Mononuclear cell (primary cell): ENCODE data around the gene SCG3. TPM values are rescaled to one million over a fixed set of nuclear protein-coding genes. Genes with fewer than 3 reads are reported as not detected.

Experiments used
- H3K27me3 ChIP-seq: 2 replicates; pipeline ENCODE4 v1.6.0; 2011; ENCODE audit warnings: low read length, control low read depth; ENCODE audit not compliant: insufficient read depth
- H3K4me1 ChIP-seq: 2 replicates; pipeline ENCODE4 v1.5.1; 2011; ENCODE audit warnings: mild to moderate bottlenecking, low read length, control low read depth; ENCODE audit not compliant: insufficient read depth
- H3K4me3 ChIP-seq: 2 replicates; pipeline ENCODE4 v1.5.1; 2011; ENCODE audit warnings: mild to moderate bottlenecking, low read length, moderate library complexity
- H3K9me3 ChIP-seq: 2 replicates; pipeline ENCODE4 v1.5.1; 2011; ENCODE audit warnings: low read depth, mild to moderate bottlenecking, control low read depth, low read length
- total RNA-seq: library from RNA; depleted of rRNA; stranded (reverse); fragments of >200 nt; gene quantifications from one replicate; pipeline ENCODE4 v1.2.3, GENCODE V29; 2012

The SCG3 gene
- total RNA-seq, 1 donor = not detected

- H3K27me3 ChIP-seq = peaks cover 5% of the 10 kb centered on the region
- H3K9me3 ChIP-seq = no peaks in the 10 kb centered on the region
- H3K4me1 ChIP-seq = no peaks in the 10 kb centered on the region
- H3K4me3 ChIP-seq = no peak overlapping the region
These were observed 25.8 kb downstream of the SCG3 start for GRCh38 chr15:51706926-51707608.

- Histone ChIP-seq H3K9me3 (no peaks in the 10 kb centered on the region), H3K4me3 (no peak overlapping the region), H3K4me1 (no peaks in the 10 kb centered on the region), H3K27me3 (peaks cover 5% of the 10 kb centered on the region)
These were observed 26.7 kb downstream of the SCG3 start for GRCh38 chr15:51708013-51708412.

GRCh38 chr15:51709031-51709430, 27.7 kb downstream of the SCG3 start:
- H3K27me3 ChIP-seq = no peaks in the 10 kb centered on the region
- no peak overlapping the region for H3K4me3 ChIP-seq
- no peaks in the 10 kb centered on the region for H3K4me1 ChIP-seq
- no peaks in the 10 kb centered on the region for H3K9me3 ChIP-seq

GRCh38 chr15:51714162-51714561, 32.9 kb downstream of the SCG3 start:
- no peaks in the 10 kb centered on the region for H3K9me3 ChIP-seq
- H3K27me3 ChIP-seq = no peaks in the 10 kb centered on the region
- no peaks in the 10 kb centered on the region for H3K4me1 ChIP-seq
- no peak overlapping the region for H3K4me3 ChIP-seq

GRCh38 chr15:51714911-51715310, 33.6 kb downstream of the SCG3 start:
- Histone ChIP-seq H3K9me3 (no peaks in the 10 kb centered on the region), H3K4me3 (no peak overlapping the region), H3K4me1 (no peaks in the 10 kb centered on the region), H3K27me3 (no peaks in the 10 kb centered on the region)

- no peaks in the 10 kb centered on the region for H3K9me3 ChIP-seq
- no peaks in the 10 kb centered on the region for H3K4me1 ChIP-seq
- no peaks in the 10 kb centered on the region for H3K27me3 ChIP-seq
- no peak overlapping the region for H3K4me3 ChIP-seq
These were observed 36.9 kb downstream of the SCG3 start for GRCh38 chr15:51718219-51718618.

- no peaks in the 10 kb centered on the region for H3K9me3 ChIP-seq
- H3K4me1 ChIP-seq = no peaks in the 10 kb centered on the region
- no peak overlapping the region for H3K4me3 ChIP-seq
- H3K27me3 ChIP-seq = no peaks in the 10 kb centered on the region
These were observed 37.4 kb downstream of the SCG3 start for GRCh38 chr15:51718746-51719145.

- Histone ChIP-seq H3K9me3 (no peaks in the 10 kb centered on the region), H3K27me3 (no peaks in the 10 kb centered on the region), H3K4me1 (peaks cover 3% of the 10 kb centered on the region), H3K4me3 (no peak overlapping the region)
These were observed 39.1 kb downstream of the SCG3 start for GRCh38 chr15:51720201-51720995.

- no peaks in the 10 kb centered on the region for H3K27me3 ChIP-seq
- H3K4me3 ChIP-seq = no peak overlapping the region
- no peaks in the 10 kb centered on the region for H3K9me3 ChIP-seq
- H3K4me1 ChIP-seq = peaks cover 9% of the 10 kb centered on the region
These were observed 40.1 kb downstream of the SCG3 start for GRCh38 chr15:51721199-51721960.

- no peak overlapping the region for H3K4me3 ChIP-seq
- H3K9me3 ChIP-seq = no peaks in the 10 kb centered on the region
- no peaks in the 10 kb centered on the region for H3K27me3 ChIP-seq
- H3K4me1 ChIP-seq = peaks cover 29% of the 10 kb centered on the region
These were observed 42.9 kb downstream of the SCG3 start for GRCh38 chr15:51724199-51724598.

- H3K9me3 ChIP-seq = no peaks in the 10 kb centered on the region
These were observed 43.4 kb downstream of the SCG3 start for GRCh38 chr15:51724673-51725072.

GRCh38 chr15:51726302-51727073, 45.2 kb downstream of the SCG3 start:
- Histone ChIP-seq H3K4me3 (no peak overlapping the region), H3K4me1 (peaks cover 52% of the 10 kb centered on the region), H3K9me3 (no peaks in the 10 kb centered on the region), H3K27me3 (no peaks in the 10 kb centered on the region)

More at GRCh38 chr15:51724673-51725072, 43.4 kb downstream of the SCG3 start:
- H3K4me3 ChIP-seq = no peak overlapping the region
- no peaks in the 10 kb centered on the region for H3K27me3 ChIP-seq
- peaks cover 34% of the 10 kb centered on the region for H3K4me1 ChIP-seq

GRCh38 chr15:51727141-51727897, 46.0 kb downstream of the SCG3 start:
- peaks cover 60% of the 10 kb centered on the region for H3K4me1 ChIP-seq
- no peak overlapping the region for H3K4me3 ChIP-seq
- H3K9me3 ChIP-seq = no peaks in the 10 kb centered on the region
- H3K27me3 ChIP-seq = no peaks in the 10 kb centered on the region
